ENCODE data around the gene C13orf46. TPM values are rescaled to one million over a fixed set of nuclear protein-coding genes. Genes with fewer than 3 reads are reported as not detected.
A peak's percentile ranks its signal among the peaks of the same experiment; 100 is the strongest.

C13orf46 gene
- total and polyA plus RNA-seq, 2 experiments from 2014 or later: 0.20 to 0.23 TPM

GRCh38 chr13:113951246-113951999 is 22.5 kb downstream of the C13orf46 start:
- peak overlapping the region; percentile 51 for H3K4me2 ChIP-seq
- H3K27ac ChIP-seq: no peak overlapping the region
- peak; percentile 88 for DNase-seq (ENCODE audit: low spot score)
- H2AFZ ChIP-seq: no peak overlapping the region
- H3K9me3 ChIP-seq (ENCODE audit: low read depth): no peaks in the 10 kb centered on the region
- TF ChIP-seq CTCF (IDR thresholded peaks at IDR 0.05; ENCODE audit: poor library complexity) (peak; percentile 74), EZH2phosphoT487 (IDR thresholded peaks at IDR 0.05; ENCODE audit: low read depth, severe bottlenecking, unreplicated experiment) (no peak), EZH2 (IDR thresholded peaks at IDR 0.05; ENCODE audit: borderline replicate concordance) (no peak)
- H4K20me1 ChIP-seq (ENCODE audit: insufficient read depth, poor library complexity, severe bottlenecking): no peaks in the 10 kb centered on the region
- no peaks in the 10 kb centered on the region for H3K27me3 ChIP-seq
- no peaks in the 10 kb centered on the region for H3K36me3 ChIP-seq (replicated peaks; ENCODE audit: insufficient read depth, low read depth)
- H3K4me3 ChIP-seq: no peak overlapping the region
- no peaks in the 10 kb centered on the region for H3K79me2 ChIP-seq
- H3K9me2 ChIP-seq (replicated peaks; ENCODE audit: insufficient read depth): no peaks in the 10 kb centered on the region
- WGBS (ENCODE audit: low lambda C conversion rate, missing lambda C conversion rate): 61% methylated on average over 27 of the region's 42 CpGs
- no peaks in the 10 kb centered on the region for H3K4me1 ChIP-seq (ENCODE audit: insufficient read depth)

GRCh38 chr13:113950451-113951245 is 23.2 kb downstream of the C13orf46 start:
- no peak overlapping the region for H3K4me2 ChIP-seq
- H3K27ac ChIP-seq: no peak overlapping the region
- no peak overlapping the region for H2AFZ ChIP-seq
- no peaks in the 10 kb centered on the region for H3K9me2 ChIP-seq (replicated peaks; ENCODE audit: insufficient read depth)
- no peaks in the 10 kb centered on the region for H3K9me3 ChIP-seq (ENCODE audit: low read depth)
- 78% methylated on average over 23 of the region's 24 CpGs for WGBS (ENCODE audit: low lambda C conversion rate, missing lambda C conversion rate)
- H3K79me2 ChIP-seq: no peaks in the 10 kb centered on the region
- no peaks in the 10 kb centered on the region for H3K27me3 ChIP-seq
- H3K4me3 ChIP-seq: no peak overlapping the region
- TF ChIP-seq EZH2 (IDR thresholded peaks at IDR 0.05; ENCODE audit: borderline replicate concordance): no peak
- no peak for TF ChIP-seq EZH2phosphoT487 (IDR thresholded peaks at IDR 0.05; ENCODE audit: low read depth, severe bottlenecking, unreplicated experiment)
- TF ChIP-seq CTCF (IDR thresholded peaks at IDR 0.05; ENCODE audit: poor library complexity): no peak
- H4K20me1 ChIP-seq (ENCODE audit: insufficient read depth, poor library complexity, severe bottlenecking): no peaks in the 10 kb centered on the region
- no peaks in the 10 kb centered on the region for H3K36me3 ChIP-seq (replicated peaks; ENCODE audit: insufficient read depth, low read depth)
- DNase-seq (ENCODE audit: low spot score): no peak
- no peaks in the 10 kb centered on the region for H3K4me1 ChIP-seq (ENCODE audit: insufficient read depth)

- no peak for TF ChIP-seq EZH2phosphoT487 (IDR thresholded peaks at IDR 0.05; ENCODE audit: low read depth, severe bottlenecking, unreplicated experiment)
- no peaks in the 10 kb centered on the region for H3K36me3 ChIP-seq (replicated peaks; ENCODE audit: insufficient read depth, low read depth)
- H2AFZ ChIP-seq: no peak overlapping the region
- no peaks in the 10 kb centered on the region for H3K27me3 ChIP-seq
- no peak overlapping the region for H3K4me2 ChIP-seq
- no peak for DNase-seq (ENCODE audit: low spot score)
- 93% methylated on average over 5 of the region's 5 CpGs for WGBS (ENCODE audit: low lambda C conversion rate, missing lambda C conversion rate)
- no peaks in the 10 kb centered on the region for H3K79me2 ChIP-seq
- no peak overlapping the region for H3K4me3 ChIP-seq
- H3K9me2 ChIP-seq (replicated peaks; ENCODE audit: insufficient read depth): no peaks in the 10 kb centered on the region
- H3K27ac ChIP-seq: no peak overlapping the region
- no peaks in the 10 kb centered on the region for H4K20me1 ChIP-seq (ENCODE audit: insufficient read depth, poor library complexity, severe bottlenecking)
- H3K9me3 ChIP-seq (ENCODE audit: low read depth): no peaks in the 10 kb centered on the region
- no peaks in the 10 kb centered on the region for H3K4me1 ChIP-seq (ENCODE audit: insufficient read depth)
Observed at GRCh38 chr13:113949546-113949945, 24.3 kb downstream of the C13orf46 start.
